ENCODE results near the gene WFDC13.
A peak's percentile ranks its signal among the peaks of the same experiment; 100 is the strongest.
"Not testable (repeated sequence)": the region's sequence is repeated elsewhere in the genome, so short reads cannot be mapped to it uniquely, and the experiment has no call there.

WFDC13 gene

GRCh38 chr20:45701873-45702272, at the start of gene WFDC13:
TSS of gene WFDC13 (plus strand) at chr20:45702038. CDS start at chr20:45702124, 86 bp downstream.
- no peak for DNase-seq

GRCh38 chr20:45657038-45657437, 44.8 kb upstream of the WFDC13 start:
- not testable (repeated sequence) for DNase-seq

- no peak for DNase-seq
Observed at GRCh38 chr20:45670139-45670538, 31.7 kb upstream of the WFDC13 start, which contains the start of gene WFDC11. TSS of gene WFDC11 (minus strand) at chr20:45670239. CDS start at chr20:45650600, 19,639 bp downstream.

GRCh38 chr20:45672765-45673164, 29.1 kb upstream of the WFDC13 start:
- no peak for DNase-seq

GRCh38 chr20:45679650-45680049, 22.2 kb upstream of the WFDC13 start:
- DNase-seq: no peak

- DNase-seq: no peak
Observed at GRCh38 chr20:45685896-45686295, 15.9 kb upstream of the WFDC13 start.

- not testable (repeated sequence) for DNase-seq
Observed at GRCh38 chr20:45693346-45693745, 8.5 kb upstream of the WFDC13 start.

GRCh38 chr20:45695496-45695895, 6.3 kb upstream of the WFDC13 start:
- DNase-seq: no peak

- no peak for DNase-seq
Observed at GRCh38 chr20:45701104-45701503, 734 bp upstream of the WFDC13 start.

- DNase-seq: peak in 1 of 2 experiments; percentile 7
Observed at GRCh38 chr20:45704969-45705637, 3.3 kb downstream of the WFDC13 start, which contains the start of gene WFDC10B. TSS of gene WFDC10B (minus strand) at chr20:45705019. CDS start at chr20:45685992, 19,027 bp downstream.

- DNase-seq: not testable (repeated sequence)
Observed at GRCh38 chr20:45716141-45716688, 14.4 kb downstream of the WFDC13 start.

GRCh38 chr20:45722047-45722446, 20.2 kb downstream of the WFDC13 start, which contains the start of gene SPINT4:
TSS of gene SPINT4 (plus strand) at chr20:45722347. CDS start at chr20:45722368, 21 bp downstream.
- no peak for DNase-seq

GRCh38 chr20:45725134-45725533, 23.3 kb downstream of the WFDC13 start:
- no peak for DNase-seq

- DNase-seq: no peak
Observed at GRCh38 chr20:45727044-45727443, 25.2 kb downstream of the WFDC13 start.

GRCh38 chr20:45732199-45732598, 30.4 kb downstream of the WFDC13 start:
- no peak for DNase-seq

GRCh38 chr20:45735552-45735951, 33.7 kb downstream of the WFDC13 start:
- DNase-seq: no peak

GRCh38 chr20:45735988-45736387, 34.1 kb downstream of the WFDC13 start:
- no peak for DNase-seq

GRCh38 chr20:45742596-45742995, 40.8 kb downstream of the WFDC13 start:
- DNase-seq: no peak

- no peak for DNase-seq
Observed at GRCh38 chr20:45745015-45745414, 43.2 kb downstream of the WFDC13 start.

GRCh38 chr20:45751721-45752120, 49.9 kb downstream of the WFDC13 start:
- DNase-seq: no peak

GRCh38 chr20:45752746-45753145, 50.9 kb downstream of the WFDC13 start:
- no peak for DNase-seq

- DNase-seq: no peak
Observed at GRCh38 chr20:45758096-45758495, 56.3 kb downstream of the WFDC13 start.

All from NCI-H187 (cell line).